Sigmoid colon (tissue), 3 donors: ENCODE results near the gene THRB.

ENCODE experiments used
- POLR2A ChIP-seq, 2 donors: fragments of 450-650 bp; IDR thresholded peaks; one replicate each; pipeline ENCODE4 v1.6.1; 2016; ENCODE audit warnings: antibody characterized with exemption in 2 of 2, mild to moderate bottlenecking in 2 of 2, moderate library complexity in 2 of 2
- TF ChIP-seq, protein P1 (sequence below), 4 experiments: fragments of 450-650 bp in 3 of 4; fragments of 200-600 bp in 1 of 4; IDR thresholded peaks; one replicate each; pipeline ENCODE4 v1.5.1; 2016 to 2019; ENCODE audit warnings: antibody characterized with exemption in 4 of 4, mild to moderate bottlenecking in 3 of 4, moderate library complexity in 2 of 4

DNA sequence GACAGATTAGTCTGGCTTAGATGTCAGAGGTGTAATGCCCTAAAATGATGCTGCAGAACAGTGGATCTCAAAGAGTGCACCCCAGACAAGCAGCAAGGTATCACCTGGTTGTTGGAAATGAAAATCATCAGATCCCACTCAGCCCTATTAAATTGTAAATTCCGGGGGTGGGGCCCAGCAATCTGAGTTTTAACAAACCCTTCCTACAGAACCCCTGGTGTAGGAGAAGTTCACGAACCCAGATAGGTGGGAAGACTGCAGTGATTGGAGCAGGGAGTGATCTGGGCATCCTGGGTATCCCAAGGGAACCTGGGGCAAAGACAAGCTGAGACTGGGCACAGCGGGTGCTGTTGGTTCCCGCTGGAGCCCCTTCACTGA is 24.3 kb upstream of the THRB start:
- TF ChIP-seq, protein P1, sequence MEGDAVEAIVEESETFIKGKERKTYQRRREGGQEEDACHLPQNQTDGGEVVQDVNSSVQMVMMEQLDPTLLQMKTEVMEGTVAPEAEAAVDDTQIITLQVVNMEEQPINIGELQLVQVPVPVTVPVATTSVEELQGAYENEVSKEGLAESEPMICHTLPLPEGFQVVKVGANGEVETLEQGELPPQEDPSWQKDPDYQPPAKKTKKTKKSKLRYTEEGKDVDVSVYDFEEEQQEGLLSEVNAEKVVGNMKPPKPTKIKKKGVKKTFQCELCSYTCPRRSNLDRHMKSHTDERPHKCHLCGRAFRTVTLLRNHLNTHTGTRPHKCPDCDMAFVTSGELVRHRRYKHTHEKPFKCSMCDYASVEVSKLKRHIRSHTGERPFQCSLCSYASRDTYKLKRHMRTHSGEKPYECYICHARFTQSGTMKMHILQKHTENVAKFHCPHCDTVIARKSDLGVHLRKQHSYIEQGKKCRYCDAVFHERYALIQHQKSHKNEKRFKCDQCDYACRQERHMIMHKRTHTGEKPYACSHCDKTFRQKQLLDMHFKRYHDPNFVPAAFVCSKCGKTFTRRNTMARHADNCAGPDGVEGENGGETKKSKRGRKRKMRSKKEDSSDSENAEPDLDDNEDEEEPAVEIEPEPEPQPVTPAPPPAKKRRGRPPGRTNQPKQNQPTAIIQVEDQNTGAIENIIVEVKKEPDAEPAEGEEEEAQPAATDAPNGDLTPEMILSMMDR (IDR thresholded peaks at IDR 0.05), result no peak
- no peak for TF ChIP-seq POLR2A (IDR thresholded peaks at IDR 0.05)
